H1 (cell line): ENCODE data around the gene ZNF587B. TPM values are rescaled to one million over a fixed set of nuclear protein-coding genes. Genes with fewer than 3 reads are reported as not detected.

Experiments used
- ASH2L ChIP-seq: fragments of 200-600, 300-600 bp; sonication (generic); IDR thresholded peaks from one replicate; pipeline ENCODE4 v1.7.1; 2017; ENCODE audit warnings: low read length
- E2F6 ChIP-seq: IDR thresholded peaks from 2 replicates; pipeline ENCODE4 v1.6.1; 2012; ENCODE audit warnings: inconsistent platforms
- EGR1 ChIP-seq: IDR thresholded peaks from 2 replicates; pipeline ENCODE4 v1.6.1; 2011; ENCODE audit warnings: low read depth, low read length, borderline replicate concordance
- HDAC6 ChIP-seq: IDR thresholded peaks from one replicate; pipeline ENCODE4 v1.7.1; 2012; ENCODE audit warnings: low read depth, mild to moderate bottlenecking, inconsistent platforms, low read length, moderate library complexity
- JUND ChIP-seq: IDR thresholded peaks from 2 replicates; pipeline ENCODE4 v1.6.1; 2011; ENCODE audit warnings: mild to moderate bottlenecking, improper control_type of control experiment, low read length
- POLR2A ChIP-seq, 2 experiments: IDR thresholded peaks; 1 replicate in 1 of 2; 2 replicates in 1 of 2; pipeline ENCODE4 v1.6.1; 2011; ENCODE audit warnings: low read depth in 2 of 2, low read length in 2 of 2, mild to moderate bottlenecking in 2 of 2; ENCODE audit errors: control extremely low read depth in 1 of 2
- RNF2 ChIP-seq: fragments of 200-900, 300-1000 bp; sonication (generic); IDR thresholded peaks from 2 replicates; pipeline ENCODE4 v1.7.1; 2016; ENCODE audit warnings: borderline replicate concordance, low read depth, mild to moderate bottlenecking, antibody characterized with exemption, low read length; ENCODE audit not compliant: poor library complexity, severe bottlenecking; ENCODE audit errors: missing control alignments
- SP1 ChIP-seq: IDR thresholded peaks from 2 replicates; pipeline ENCODE4 v1.6.1; 2011; ENCODE audit warnings: low read depth, low read length
- SP2 ChIP-seq: IDR thresholded peaks from 2 replicates; pipeline ENCODE4 v1.6.1; 2012; ENCODE audit warnings: mild to moderate bottlenecking, low read length, inconsistent platforms
- SUZ12 ChIP-seq: fragments of 200-600 bp; sonication (generic); IDR thresholded peaks from 2 replicates; pipeline ENCODE4 v1.6.1; 2012; ENCODE audit warnings: mild to moderate bottlenecking, inconsistent platforms, low read length, moderate library complexity, mixed read lengths
- YY1 ChIP-seq: IDR thresholded peaks from 2 replicates; pipeline ENCODE4 v1.6.1; 2011; ENCODE audit warnings: low read depth, mild to moderate bottlenecking, low read length
- polyA plus RNA-seq, 7 experiments: library from polyadenylated mRNA; depleted of rRNA in 3 of 7; stranded (reverse) in 5 of 7; unstranded in 2 of 7; fragments of >200 nt in 5 of 7; fragments of 200-250 nt in 2 of 7; gene quantifications; 1 replicate in 5 of 7; 2 replicates in 1 of 7; 4 replicates in 1 of 7; pipeline versions ENCODE4 v1.2.1 to v1.2.3, GENCODE V29; 2011 to 2013; ENCODE audit warnings: missing spikeins in 2 of 7, mixed read lengths in 2 of 7
- total RNA-seq: library from RNA; stranded (reverse); fragmentation: NEBNext Ultra II Directional; extraction: Animal tissue kit (Norgen Biotek cat#: 25700); gene quantifications from 2 replicates; pipeline ENCODE4 v1.2.1, GENCODE V29; 2021
- TF ChIP-seq, protein P1 (sequence below): fragments of 300-600 bp; sonication (generic); IDR thresholded peaks from 2 replicates; pipeline ENCODE4 v1.7.1; 2012; ENCODE audit warnings: low read length, moderate library complexity, mild to moderate bottlenecking, inconsistent platforms; ENCODE audit not compliant: insufficient replicate concordance

ZNF587B gene
- total and polyA plus RNA-seq, 2 of the 8 experiments (the other 6 are each of a cell fraction or from before 2014, with no cell fraction given): 13.8 to 60.1 TPM

- TF ChIP-seq, protein P1, sequence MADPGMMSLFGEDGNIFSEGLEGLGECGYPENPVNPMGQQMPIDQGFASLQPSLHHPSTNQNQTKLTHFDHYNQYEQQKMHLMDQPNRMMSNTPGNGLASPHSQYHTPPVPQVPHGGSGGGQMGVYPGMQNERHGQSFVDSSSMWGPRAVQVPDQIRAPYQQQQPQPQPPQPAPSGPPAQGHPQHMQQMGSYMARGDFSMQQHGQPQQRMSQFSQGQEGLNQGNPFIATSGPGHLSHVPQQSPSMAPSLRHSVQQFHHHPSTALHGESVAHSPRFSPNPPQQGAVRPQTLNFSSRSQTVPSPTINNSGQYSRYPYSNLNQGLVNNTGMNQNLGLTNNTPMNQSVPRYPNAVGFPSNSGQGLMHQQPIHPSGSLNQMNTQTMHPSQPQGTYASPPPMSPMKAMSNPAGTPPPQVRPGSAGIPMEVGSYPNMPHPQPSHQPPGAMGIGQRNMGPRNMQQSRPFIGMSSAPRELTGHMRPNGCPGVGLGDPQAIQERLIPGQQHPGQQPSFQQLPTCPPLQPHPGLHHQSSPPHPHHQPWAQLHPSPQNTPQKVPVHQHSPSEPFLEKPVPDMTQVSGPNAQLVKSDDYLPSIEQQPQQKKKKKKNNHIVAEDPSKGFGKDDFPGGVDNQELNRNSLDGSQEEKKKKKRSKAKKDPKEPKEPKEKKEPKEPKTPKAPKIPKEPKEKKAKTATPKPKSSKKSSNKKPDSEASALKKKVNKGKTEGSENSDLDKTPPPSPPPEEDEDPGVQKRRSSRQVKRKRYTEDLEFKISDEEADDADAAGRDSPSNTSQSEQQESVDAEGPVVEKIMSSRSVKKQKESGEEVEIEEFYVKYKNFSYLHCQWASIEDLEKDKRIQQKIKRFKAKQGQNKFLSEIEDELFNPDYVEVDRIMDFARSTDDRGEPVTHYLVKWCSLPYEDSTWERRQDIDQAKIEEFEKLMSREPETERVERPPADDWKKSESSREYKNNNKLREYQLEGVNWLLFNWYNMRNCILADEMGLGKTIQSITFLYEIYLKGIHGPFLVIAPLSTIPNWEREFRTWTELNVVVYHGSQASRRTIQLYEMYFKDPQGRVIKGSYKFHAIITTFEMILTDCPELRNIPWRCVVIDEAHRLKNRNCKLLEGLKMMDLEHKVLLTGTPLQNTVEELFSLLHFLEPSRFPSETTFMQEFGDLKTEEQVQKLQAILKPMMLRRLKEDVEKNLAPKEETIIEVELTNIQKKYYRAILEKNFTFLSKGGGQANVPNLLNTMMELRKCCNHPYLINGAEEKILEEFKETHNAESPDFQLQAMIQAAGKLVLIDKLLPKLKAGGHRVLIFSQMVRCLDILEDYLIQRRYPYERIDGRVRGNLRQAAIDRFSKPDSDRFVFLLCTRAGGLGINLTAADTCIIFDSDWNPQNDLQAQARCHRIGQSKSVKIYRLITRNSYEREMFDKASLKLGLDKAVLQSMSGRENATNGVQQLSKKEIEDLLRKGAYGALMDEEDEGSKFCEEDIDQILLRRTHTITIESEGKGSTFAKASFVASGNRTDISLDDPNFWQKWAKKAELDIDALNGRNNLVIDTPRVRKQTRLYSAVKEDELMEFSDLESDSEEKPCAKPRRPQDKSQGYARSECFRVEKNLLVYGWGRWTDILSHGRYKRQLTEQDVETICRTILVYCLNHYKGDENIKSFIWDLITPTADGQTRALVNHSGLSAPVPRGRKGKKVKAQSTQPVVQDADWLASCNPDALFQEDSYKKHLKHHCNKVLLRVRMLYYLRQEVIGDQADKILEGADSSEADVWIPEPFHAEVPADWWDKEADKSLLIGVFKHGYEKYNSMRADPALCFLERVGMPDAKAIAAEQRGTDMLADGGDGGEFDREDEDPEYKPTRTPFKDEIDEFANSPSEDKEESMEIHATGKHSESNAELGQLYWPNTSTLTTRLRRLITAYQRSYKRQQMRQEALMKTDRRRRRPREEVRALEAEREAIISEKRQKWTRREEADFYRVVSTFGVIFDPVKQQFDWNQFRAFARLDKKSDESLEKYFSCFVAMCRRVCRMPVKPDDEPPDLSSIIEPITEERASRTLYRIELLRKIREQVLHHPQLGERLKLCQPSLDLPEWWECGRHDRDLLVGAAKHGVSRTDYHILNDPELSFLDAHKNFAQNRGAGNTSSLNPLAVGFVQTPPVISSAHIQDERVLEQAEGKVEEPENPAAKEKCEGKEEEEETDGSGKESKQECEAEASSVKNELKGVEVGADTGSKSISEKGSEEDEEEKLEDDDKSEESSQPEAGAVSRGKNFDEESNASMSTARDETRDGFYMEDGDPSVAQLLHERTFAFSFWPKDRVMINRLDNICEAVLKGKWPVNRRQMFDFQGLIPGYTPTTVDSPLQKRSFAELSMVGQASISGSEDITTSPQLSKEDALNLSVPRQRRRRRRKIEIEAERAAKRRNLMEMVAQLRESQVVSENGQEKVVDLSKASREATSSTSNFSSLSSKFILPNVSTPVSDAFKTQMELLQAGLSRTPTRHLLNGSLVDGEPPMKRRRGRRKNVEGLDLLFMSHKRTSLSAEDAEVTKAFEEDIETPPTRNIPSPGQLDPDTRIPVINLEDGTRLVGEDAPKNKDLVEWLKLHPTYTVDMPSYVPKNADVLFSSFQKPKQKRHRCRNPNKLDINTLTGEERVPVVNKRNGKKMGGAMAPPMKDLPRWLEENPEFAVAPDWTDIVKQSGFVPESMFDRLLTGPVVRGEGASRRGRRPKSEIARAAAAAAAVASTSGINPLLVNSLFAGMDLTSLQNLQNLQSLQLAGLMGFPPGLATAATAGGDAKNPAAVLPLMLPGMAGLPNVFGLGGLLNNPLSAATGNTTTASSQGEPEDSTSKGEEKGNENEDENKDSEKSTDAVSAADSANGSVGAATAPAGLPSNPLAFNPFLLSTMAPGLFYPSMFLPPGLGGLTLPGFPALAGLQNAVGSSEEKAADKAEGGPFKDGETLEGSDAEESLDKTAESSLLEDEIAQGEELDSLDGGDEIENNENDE: no peak
- TF ChIP-seq SP1: no peak
- TF ChIP-seq EGR1: no peak
- TF ChIP-seq SUZ12: no peak
- no peak for TF ChIP-seq ASH2L
- TF ChIP-seq E2F6: no peak
- no peak for TF ChIP-seq POLR2A (IDR thresholded peaks at IDR 0.05; ENCODE audit: control extremely low read depth in 1 of 2, low read depth in 2 of 2, low read length in 2 of 2)
- no peak for TF ChIP-seq SP2
- TF ChIP-seq JUND: no peak
- TF ChIP-seq YY1: no peak
- TF ChIP-seq RNF2: no peak
- TF ChIP-seq HDAC6: no peak
Measured at GRCh38 chr19:57807541-57807940, 22.6 kb upstream of the ZNF587B start (continued).
